MV-4-11 (cell line): Measurements from ENCODE around the gene RAVER1.
"Not testable (repeated sequence)": the region's sequence is repeated elsewhere in the genome, so short reads cannot be mapped to it uniquely, and the experiment has no call there.

ENCODE experiments used
- DNase-seq: peaks from one replicate; lab custom pipeline; 2025; lab: John Stamatoyannopoulos, UW

Gene RAVER1

DNA sequence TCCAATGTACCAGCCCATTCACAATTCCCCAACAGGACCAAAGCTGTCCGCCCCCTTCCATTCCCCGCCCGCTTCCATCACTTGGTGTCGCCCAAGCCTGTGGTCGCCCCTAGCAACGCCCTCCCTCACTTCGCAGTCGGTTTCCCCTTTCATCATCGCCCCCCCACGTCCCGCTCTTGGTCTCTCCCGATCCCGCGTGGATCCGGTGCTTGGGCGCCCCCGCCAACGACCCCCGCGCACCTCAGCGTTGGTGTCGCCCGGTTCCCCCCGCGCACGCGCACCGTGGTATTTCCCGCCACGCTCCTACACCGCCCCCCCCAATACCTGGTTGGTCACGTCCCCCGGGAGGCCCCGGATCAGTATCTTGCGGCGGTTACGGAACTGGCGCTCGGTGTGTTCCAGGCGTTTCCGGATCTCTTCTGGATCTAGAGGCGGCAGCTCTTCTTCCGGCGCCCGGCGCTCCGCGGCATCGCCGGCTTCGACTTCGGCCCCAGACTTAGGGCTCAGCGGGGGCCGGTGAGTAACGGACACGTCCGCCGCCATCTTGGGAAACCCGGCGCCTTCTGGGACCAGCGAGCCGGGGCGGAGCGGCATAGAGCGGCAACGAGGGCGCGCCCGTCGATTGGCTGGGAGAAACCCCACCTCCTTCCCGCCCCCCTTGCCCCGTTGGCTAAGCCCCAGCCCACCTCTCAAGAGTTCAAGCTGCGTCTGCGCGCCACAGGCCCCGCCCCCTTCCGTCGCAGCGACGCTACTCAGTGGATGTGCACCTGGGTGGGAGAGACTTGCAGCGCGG lies at the start of gene RAVER1:
Gene RAVER1, minus strand, starts transcription at position 565 of the 793 bp plus-strand sequence. Its CDS starts 22 bp downstream, at position 543.
- peak; percentile 97 for DNase-seq

GRCh38 chr19:10383223-10383499 lies 49.8 kb upstream of the RAVER1 start:
- DNase-seq = not testable (repeated sequence)

- DNase-seq = peak; percentile 100
Measured at GRCh38 chr19:10380313-10381102, 47.2 kb upstream of the RAVER1 start, which contains the start of gene TYK2. TYK2 (minus strand) TSS chr19:10380572; CDS start chr19:10378406, 2,166 bp downstream.

GRCh38 chr19:10379880-10380312 lies 46.6 kb upstream of the RAVER1 start:
- peak; percentile 49 for DNase-seq

- no peak for DNase-seq
Measured at GRCh38 chr19:10378124-10378523, 44.8 kb upstream of the RAVER1 start.

DNA sequence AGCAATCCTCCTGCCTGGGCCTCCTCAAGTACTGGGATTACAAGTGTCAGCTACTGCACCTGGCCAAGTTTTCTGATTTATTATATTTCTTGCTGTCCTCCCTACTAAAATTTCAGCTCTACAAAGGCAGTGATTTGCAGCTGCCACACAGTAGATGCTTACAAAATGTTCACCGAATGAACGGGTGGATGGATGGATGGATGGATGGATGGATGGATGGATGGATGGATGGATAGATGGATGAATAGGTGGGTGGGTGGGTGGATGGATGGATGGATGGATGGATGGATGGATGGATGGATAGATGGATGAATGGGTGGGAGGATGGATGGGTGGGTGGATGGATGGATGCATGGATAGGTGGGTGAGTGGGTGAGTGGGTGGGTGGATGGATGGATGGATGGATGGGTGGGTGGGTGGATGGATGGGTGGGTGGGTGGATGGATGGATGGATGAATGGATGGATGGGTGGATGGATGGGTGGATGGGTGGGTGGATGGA lies 43.9 kb upstream of the RAVER1 start:
- not testable (repeated sequence) for DNase-seq

GRCh38 chr19:10374931-10375330 lies 41.6 kb upstream of the RAVER1 start:
- DNase-seq = peak; percentile 76

GRCh38 chr19:10372690-10373089 lies 39.4 kb upstream of the RAVER1 start:
- DNase-seq = peak; percentile 99

- no peak for DNase-seq
Measured at GRCh38 chr19:10368101-10368803, 34.9 kb upstream of the RAVER1 start.

DNA sequence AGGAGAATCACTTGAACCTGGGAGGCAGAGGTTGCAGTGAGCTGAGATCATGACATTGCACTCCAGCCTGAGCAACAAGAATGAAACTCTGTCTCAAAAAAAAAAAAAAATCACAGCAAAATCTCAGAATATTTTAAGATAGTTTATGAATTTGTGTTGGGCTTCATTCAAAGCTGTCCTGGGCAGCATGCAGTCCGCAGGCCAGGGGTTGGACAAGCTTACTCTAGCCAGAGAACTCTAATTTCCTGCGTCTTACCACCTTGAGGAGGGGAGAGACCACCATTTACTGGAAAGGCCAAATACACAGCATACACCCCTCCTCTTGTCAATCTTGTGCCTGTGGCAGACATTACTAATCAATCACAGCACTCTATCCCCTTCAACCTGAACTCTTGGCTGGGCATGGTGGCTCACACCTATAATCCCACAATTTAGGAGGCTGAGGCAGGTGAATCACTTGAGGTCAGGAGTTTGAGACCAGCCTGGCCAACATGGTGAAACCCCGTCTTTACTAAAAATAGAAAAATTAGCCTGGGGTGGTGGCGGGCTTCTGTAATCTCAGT lies 33.7 kb upstream of the RAVER1 start:
- DNase-seq = not testable (repeated sequence)

DNA sequence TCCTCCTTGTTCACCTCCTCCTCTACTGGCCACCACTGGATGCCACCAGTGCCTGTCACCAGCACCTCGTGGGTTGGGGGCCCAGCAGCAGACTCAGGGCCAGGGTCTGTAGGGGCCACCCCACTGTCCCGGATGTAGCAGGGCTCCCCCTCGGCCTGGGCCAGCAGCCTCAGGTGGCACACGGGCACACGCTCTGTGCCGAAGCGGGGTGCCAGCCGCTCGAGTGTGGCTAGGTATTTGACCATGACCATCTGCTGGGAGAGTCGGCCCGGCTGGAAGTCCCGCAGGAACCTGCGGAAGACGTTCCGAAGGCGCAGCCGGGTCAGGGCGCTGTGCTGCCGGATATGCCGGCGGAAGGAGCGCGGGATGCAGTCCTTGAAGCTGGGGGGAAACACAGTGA lies 32.2 kb upstream of the RAVER1 start:
- no peak for DNase-seq

DNA sequence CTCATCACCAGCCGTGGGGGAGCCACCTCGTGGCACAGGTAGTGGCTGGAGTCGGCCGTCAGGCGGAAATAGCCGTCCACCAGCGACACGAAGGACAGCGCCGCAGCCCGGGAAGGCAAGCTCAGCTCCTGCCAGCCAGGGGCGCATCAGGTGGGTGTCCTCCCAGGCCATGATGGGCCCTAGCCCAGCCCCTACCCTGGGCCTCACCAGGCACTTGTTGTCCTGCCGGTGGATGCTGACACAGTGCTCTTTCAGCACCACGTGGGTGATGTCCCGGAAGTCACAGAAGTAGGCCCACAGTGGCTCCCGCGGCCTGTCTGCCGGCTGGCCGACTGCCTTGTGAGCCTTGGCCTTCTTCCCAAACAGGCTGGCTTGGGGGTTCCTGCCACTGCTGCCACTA lies 31.3 kb upstream of the RAVER1 start:
- DNase-seq = no peak

DNA sequence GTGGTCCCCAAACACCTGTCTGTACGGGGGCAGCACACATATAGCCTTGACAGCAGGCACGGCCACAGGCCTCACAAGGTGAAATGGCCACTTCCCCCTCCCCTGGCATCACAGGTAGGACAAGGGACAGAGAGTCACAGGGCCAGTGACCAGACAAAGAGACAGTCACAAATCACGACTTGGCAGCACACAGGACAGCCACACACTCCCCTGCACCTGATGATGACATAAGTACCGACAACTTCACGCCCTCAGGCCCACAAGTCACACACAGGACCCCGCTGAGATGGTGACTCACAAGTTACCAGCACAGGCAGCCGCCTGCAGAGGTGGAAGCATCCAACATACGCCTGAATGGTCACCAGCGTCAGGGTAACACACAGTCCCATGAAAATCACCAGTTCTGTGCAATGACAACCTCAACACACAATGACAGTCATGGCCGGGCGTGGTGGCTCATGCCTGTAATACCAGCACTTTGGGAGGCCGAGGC lies 30.5 kb upstream of the RAVER1 start:
- no peak for DNase-seq

DNA sequence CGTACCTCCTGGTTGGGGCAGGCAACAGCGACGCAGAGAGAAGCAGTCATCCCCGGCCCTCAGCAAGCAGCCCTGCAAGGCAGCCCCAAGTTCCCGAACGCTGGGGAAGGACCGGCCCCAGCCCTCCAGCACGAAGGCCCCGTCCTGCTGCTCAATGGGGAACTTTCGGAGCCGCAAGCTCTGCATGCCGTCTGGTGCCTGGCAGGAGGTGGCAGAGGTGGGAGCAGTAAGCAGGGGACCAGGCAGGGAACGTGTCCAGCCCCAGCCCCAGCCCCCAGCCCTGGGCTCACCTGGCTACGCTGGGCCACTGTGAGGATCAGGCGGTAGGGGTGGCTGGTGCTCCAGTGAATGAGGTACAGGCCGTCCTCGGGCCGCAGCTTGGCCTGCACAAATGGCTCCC lies 28.9 kb upstream of the RAVER1 start:
- no peak for DNase-seq

DNA sequence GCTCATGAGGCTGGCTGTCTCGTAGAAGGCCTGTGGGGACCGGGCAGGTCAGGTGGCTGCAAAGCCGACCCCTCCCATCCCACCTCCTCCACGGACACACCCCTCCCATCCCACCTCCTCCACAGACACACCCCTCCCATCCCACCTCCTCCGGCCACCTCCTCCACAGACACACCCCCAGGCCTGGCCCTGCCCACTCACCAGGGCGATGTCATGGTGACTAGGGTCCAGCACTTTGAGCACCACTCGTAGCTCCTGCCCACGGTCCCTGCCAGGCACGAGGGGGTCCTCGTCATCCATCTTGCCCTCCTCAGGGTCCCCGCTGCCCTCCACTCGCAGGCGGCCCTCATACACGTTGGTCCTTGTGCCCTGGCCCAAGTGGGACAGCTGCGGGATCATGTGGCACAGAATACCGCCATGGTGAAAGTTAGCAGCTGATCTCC lies 28.3 kb upstream of the RAVER1 start:
- DNase-seq = no peak

DNA sequence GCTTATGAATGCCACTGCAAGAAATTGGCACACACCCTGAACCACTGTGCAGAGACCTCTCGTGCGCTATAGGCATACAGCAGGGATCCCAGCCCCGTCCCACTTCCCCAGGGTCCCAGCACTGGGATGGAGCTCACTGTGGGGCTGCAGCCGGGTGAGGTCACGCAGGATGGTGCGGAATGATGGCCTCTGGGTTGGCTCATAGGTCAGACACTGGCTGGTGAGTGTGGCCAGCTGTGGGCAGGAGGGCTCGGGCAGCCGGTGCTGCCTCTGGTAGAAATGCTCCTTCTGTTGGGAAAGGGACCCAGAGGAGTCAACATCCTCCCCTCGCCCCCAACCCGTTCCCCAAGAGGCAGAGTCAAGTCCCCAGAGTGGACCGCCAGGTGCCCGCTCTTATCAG lies 23.1 kb upstream of the RAVER1 start:
- no peak for DNase-seq

GRCh38 chr19:10353793-10354391 lies 20.6 kb upstream of the RAVER1 start:
- DNase-seq = no peak

DNA sequence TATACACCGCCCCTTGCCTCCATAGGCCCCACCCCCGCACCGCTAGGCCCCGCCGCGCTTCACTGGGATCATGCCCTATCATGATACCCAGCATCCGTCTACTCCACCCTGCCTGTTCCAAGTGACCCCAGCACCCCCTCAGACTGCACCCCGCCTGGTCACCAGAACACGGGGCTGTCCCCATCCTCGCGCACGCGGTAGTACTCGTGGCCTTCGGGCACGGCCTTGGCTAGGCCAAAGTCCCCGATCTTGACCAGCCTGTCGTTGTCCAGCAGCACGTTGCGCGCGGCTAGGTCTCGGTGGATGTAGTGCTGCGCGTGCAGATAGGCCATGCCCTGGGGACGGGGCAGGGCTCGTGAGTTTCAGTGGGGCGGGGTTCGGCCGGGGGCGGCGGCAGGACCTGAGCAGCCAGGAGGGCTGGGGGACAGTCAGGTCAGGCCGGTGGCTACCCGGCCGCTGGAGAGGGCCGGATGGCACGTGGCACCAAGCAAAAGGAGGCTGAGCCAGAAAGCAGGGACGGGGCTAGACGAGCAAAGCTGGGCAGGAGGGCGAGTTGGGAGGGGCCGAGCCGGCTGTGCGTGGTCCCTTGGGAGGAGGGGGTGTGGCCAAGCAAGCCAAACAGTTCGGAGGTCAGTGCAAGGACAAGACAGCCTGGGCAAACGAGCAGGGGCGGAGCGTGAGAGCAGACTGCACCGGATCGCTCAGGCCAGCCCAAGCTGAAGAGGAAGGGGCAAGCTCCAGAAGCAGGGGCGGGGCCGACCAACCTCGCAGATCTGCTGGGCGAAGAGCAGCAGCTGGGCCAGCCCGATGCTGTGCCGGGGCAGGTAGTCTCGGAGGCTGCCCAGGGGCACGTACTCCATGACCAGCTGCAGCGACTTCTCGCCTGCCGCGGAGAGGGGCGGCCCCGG lies 19.7 kb upstream of the RAVER1 start:
- DNase-seq = no peak

GRCh38 chr19:10346509-10346908 lies 13.2 kb upstream of the RAVER1 start:
- peak; percentile 94 for DNase-seq

DNA sequence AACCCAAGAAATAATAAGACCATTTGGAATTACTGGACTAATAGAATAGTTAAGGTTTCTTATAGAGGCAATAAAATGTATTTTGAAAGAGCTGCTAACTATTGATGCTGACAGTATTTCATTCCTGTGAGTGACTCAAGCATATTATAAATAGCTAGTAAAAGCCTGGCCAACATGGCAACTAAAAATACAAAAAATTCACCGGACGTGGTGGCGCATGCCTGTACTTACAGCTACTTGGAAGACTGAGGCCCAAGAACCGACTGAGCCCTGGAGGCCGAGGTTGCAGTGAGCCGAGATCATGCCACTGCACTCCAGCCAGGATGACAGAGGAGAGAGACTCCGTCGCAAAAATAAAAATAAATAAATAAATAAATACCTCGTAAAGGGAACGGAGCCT lies 11.5 kb upstream of the RAVER1 start:
- no peak for DNase-seq
